Measurements from ENCODE around the gene CEP350. TPM values are rescaled to one million over a fixed set of nuclear protein-coding genes. Genes with fewer than 3 reads are reported as not detected.
A peak's percentile ranks its signal among the peaks of the same experiment; 100 is the strongest.

The CEP350 gene
- total and polyA plus RNA-seq, 7 experiments from 2014 or later = 39.1 to 90.1 (median 64.0) TPM

GRCh38 chr1:179978199-179979079 lies 23.8 kb downstream of the CEP350 start:
- H3K36me3 ChIP-seq (ENCODE audit: control insufficient read depth in 2 of 3, insufficient read depth in 3 of 3, low read length in 3 of 3) = no peaks in the 10 kb centered on the region
- ATAC-seq (no peak), DNase-seq (no peak)
- peak overlapping the region in 3 of 10 donors; percentile 4 to 33 (median 24) for H3K4me3 Mint-ChIP-seq
- intact Hi-C loops (cut with micrococcal nuclease) = no loop called here
- H3K27ac ChIP-seq (ENCODE audit: low read depth, low read length) = no peak overlapping the region
- no peaks in the 10 kb centered on the region for H3K27me3 Mint-ChIP-seq
- ChIA-PET CTCF (interaction anchor here (0.8 kb wide), 1 partner anchor 112 kb away, joined by 3 read pairs; no protein-coding TSS in a partner anchor), POLR2A (interaction anchor here (1.1 kb wide), 1 partner anchor 96 kb away, joined by 4 read pairs; the partner anchor contains the start of gene TOR1AIP1)
- H3K4me3 ChIP-seq (ENCODE audit: low read length) = no peak overlapping the region
- H3K9me3 ChIP-seq (ENCODE audit: control insufficient read depth in 2 of 3, low read length in 3 of 3) = no peaks in the 10 kb centered on the region
- no peaks in the 10 kb centered on the region for H3K27me3 ChIP-seq (ENCODE audit: control insufficient read depth in 2 of 2, insufficient read depth in 2 of 2, low read length in 2 of 2)
- H3K4me1 ChIP-seq (ENCODE audit: control insufficient read depth in 2 of 2, insufficient read depth in 2 of 2, low read length in 2 of 2) = no peaks in the 10 kb centered on the region
- H3K27ac Mint-ChIP-seq = no peak overlapping the region
- H3K4me1 Mint-ChIP-seq = peaks cover 13 to 74% (median 68%) of the 10 kb centered on the region in 7 donors
- peaks cover 0 to 21% (median 9%) of the 10 kb centered on the region in 5 donors for H3K36me3 Mint-ChIP-seq
- peaks cover 0 to 8% (median 0%) of the 10 kb centered on the region in 11 donors for H3K9me3 Mint-ChIP-seq

GRCh38 chr1:179984101-179984500 lies 29.5 kb downstream of the CEP350 start:
- Mint-ChIP-seq H3K27ac (peak overlapping the region in 2 of 9 donors; percentile 16 to 42), H3K9me3 (peaks cover 0 to 4% (median 0%) of the 10 kb centered on the region in 11 donors), H3K4me3 (no peak overlapping the region), H3K36me3 (peaks cover 0 to 23% (median 9%) of the 10 kb centered on the region in 5 donors), H3K27me3 (no peaks in the 10 kb centered on the region), H3K4me1 (peaks cover 16 to 47% (median 41%) of the 10 kb centered on the region in 7 donors)
- Histone ChIP-seq H3K9me3 (ENCODE audit: control insufficient read depth in 2 of 3, low read length in 3 of 3) (no peaks in the 10 kb centered on the region), H3K36me3 (ENCODE audit: control insufficient read depth in 2 of 3, insufficient read depth in 3 of 3, low read length in 3 of 3) (peaks cover 0 to 4% (median 0%) of the 10 kb centered on the region in 3 experiments), H3K27me3 (ENCODE audit: control insufficient read depth in 2 of 2, insufficient read depth in 2 of 2, low read length in 2 of 2) (no peaks in the 10 kb centered on the region), H3K4me1 (ENCODE audit: control insufficient read depth in 2 of 2, insufficient read depth in 2 of 2, low read length in 2 of 2) (no peaks in the 10 kb centered on the region), H3K27ac (ENCODE audit: low read depth, low read length) (no peak overlapping the region), H3K4me3 (ENCODE audit: low read length) (no peak overlapping the region)
- ATAC-seq = no peak
- CTCF ChIA-PET = no interaction called here
- no peak for DNase-seq
- intact Hi-C loops (cut with micrococcal nuclease) = loop anchor here in 1 of 2 donors (2.0 kb wide), 1 partner anchor 13 kb away; no protein-coding TSS in a partner anchor
- POLR2A ChIA-PET = no interaction called here

- ATAC-seq = no peak
- intact Hi-C loops (cut with micrococcal nuclease) = loop anchor here in 1 of 2 donors (2.0 kb wide), 1 partner anchor 14 kb away; no protein-coding TSS in a partner anchor
- no peaks in the 10 kb centered on the region for H3K4me1 ChIP-seq (ENCODE audit: control insufficient read depth in 2 of 2, insufficient read depth in 2 of 2, low read length in 2 of 2)
- H3K36me3 ChIP-seq (ENCODE audit: control insufficient read depth in 2 of 3, insufficient read depth in 3 of 3, low read length in 3 of 3) = peaks cover 0 to 9% (median 0%) of the 10 kb centered on the region in 3 experiments
- H3K36me3 Mint-ChIP-seq = peaks cover 0 to 15% (median 6%) of the 10 kb centered on the region in 5 donors
- H3K9me3 Mint-ChIP-seq = peaks cover 0 to 1% (median 0%) of the 10 kb centered on the region in 11 donors
- peak overlapping the region in 6 of 9 donors; percentile 6 to 43 (median 20) for H3K27ac Mint-ChIP-seq
- CTCF ChIA-PET = no interaction called here
- peaks cover 13 to 39% (median 33%) of the 10 kb centered on the region in 7 donors for H3K4me1 Mint-ChIP-seq
- H3K9me3 ChIP-seq (ENCODE audit: control insufficient read depth in 2 of 3, low read length in 3 of 3) = no peaks in the 10 kb centered on the region
- H3K27me3 Mint-ChIP-seq = no peaks in the 10 kb centered on the region
- no peak for DNase-seq
- POLR2A ChIA-PET = no interaction called here
- H3K27ac ChIP-seq (ENCODE audit: low read depth, low read length) = no peak overlapping the region
- no peak overlapping the region for H3K4me3 Mint-ChIP-seq
- H3K4me3 ChIP-seq (ENCODE audit: low read length) = no peak overlapping the region
- no peaks in the 10 kb centered on the region for H3K27me3 ChIP-seq (ENCODE audit: control insufficient read depth in 2 of 2, insufficient read depth in 2 of 2, low read length in 2 of 2)
These were observed 30.3 kb downstream of the CEP350 start for GRCh38 chr1:179984942-179985341.

- Mint-ChIP-seq H3K9me3 (no peaks in the 10 kb centered on the region), H3K27ac (no peak overlapping the region), H3K36me3 (peaks cover 0 to 35% (median 14%) of the 10 kb centered on the region in 5 donors), H3K27me3 (no peaks in the 10 kb centered on the region), H3K4me3 (no peak overlapping the region), H3K4me1 (peaks cover 0 to 11% (median 2%) of the 10 kb centered on the region in 7 donors)
- ATAC-seq (no peak), DNase-seq (no peak)
- Histone ChIP-seq H3K4me3 (ENCODE audit: low read length) (no peak overlapping the region), H3K9me3 (ENCODE audit: control insufficient read depth in 2 of 3, low read length in 3 of 3) (no peaks in the 10 kb centered on the region), H3K4me1 (ENCODE audit: control insufficient read depth in 2 of 2, insufficient read depth in 2 of 2, low read length in 2 of 2) (no peaks in the 10 kb centered on the region), H3K36me3 (ENCODE audit: control insufficient read depth in 2 of 3, insufficient read depth in 3 of 3, low read length in 3 of 3) (peaks cover 0 to 35% (median 4%) of the 10 kb centered on the region in 3 experiments), H3K27me3 (ENCODE audit: control insufficient read depth in 2 of 2, insufficient read depth in 2 of 2, low read length in 2 of 2) (no peaks in the 10 kb centered on the region), H3K27ac (ENCODE audit: low read depth, low read length) (no peak overlapping the region)
- ChIA-PET CTCF (no interaction called here), POLR2A (no interaction called here)
- intact Hi-C loops (cut with micrococcal nuclease) = loop anchor here in 1 of 2 donors (5.0 kb wide), 1 partner anchor 34 kb away; no protein-coding TSS in a partner anchor
These were observed 36.2 kb downstream of the CEP350 start for GRCh38 chr1:179990847-179991246.

- peaks cover 0 to 18% (median 5%) of the 10 kb centered on the region in 7 donors for H3K4me1 Mint-ChIP-seq
- ChIA-PET POLR2A (no interaction called here), CTCF (interaction anchor here (1.3 to 1.7 kb wide), 2 partner anchors 26 to 74 kb away, joined by 3 to 4 read pairs; no protein-coding TSS in a partner anchor)
- peaks cover 0 to 50% (median 26%) of the 10 kb centered on the region in 5 donors for H3K36me3 Mint-ChIP-seq
- Histone ChIP-seq H3K36me3 (ENCODE audit: control insufficient read depth in 2 of 3, insufficient read depth in 3 of 3, low read length in 3 of 3) (peaks cover 0 to 42% (median 4%) of the 10 kb centered on the region in 3 experiments), H3K4me1 (ENCODE audit: control insufficient read depth in 2 of 2, insufficient read depth in 2 of 2, low read length in 2 of 2) (no peaks in the 10 kb centered on the region), H3K9me3 (ENCODE audit: control insufficient read depth in 2 of 3, low read length in 3 of 3) (no peaks in the 10 kb centered on the region), H3K27me3 (ENCODE audit: control insufficient read depth in 2 of 2, insufficient read depth in 2 of 2, low read length in 2 of 2) (no peaks in the 10 kb centered on the region), H3K4me3 (ENCODE audit: low read length) (no peak overlapping the region), H3K27ac (ENCODE audit: low read depth, low read length) (no peak overlapping the region)
- H3K4me3 Mint-ChIP-seq = no peak overlapping the region
- no peak overlapping the region for H3K27ac Mint-ChIP-seq
- ATAC-seq (no peak), DNase-seq (no peak)
- no peaks in the 10 kb centered on the region for H3K27me3 Mint-ChIP-seq
- no peaks in the 10 kb centered on the region for H3K9me3 Mint-ChIP-seq
- intact Hi-C loops (cut with micrococcal nuclease) = no loop called here
These were observed 41.0 kb downstream of the CEP350 start for GRCh38 chr1:179995576-179995975.

GRCh38 chr1:179996099-179996498 lies 41.5 kb downstream of the CEP350 start:
- Mint-ChIP-seq H3K9me3 (no peaks in the 10 kb centered on the region), H3K4me3 (no peak overlapping the region), H3K27me3 (no peaks in the 10 kb centered on the region), H3K4me1 (peaks cover 0 to 18% (median 5%) of the 10 kb centered on the region in 7 donors), H3K27ac (no peak overlapping the region), H3K36me3 (peaks cover 0 to 47% (median 26%) of the 10 kb centered on the region in 5 donors)
- no peak overlapping the region for H3K4me3 ChIP-seq (ENCODE audit: low read length)
- DNase-seq (no peak), ATAC-seq (no peak)
- no peaks in the 10 kb centered on the region for H3K27me3 ChIP-seq (ENCODE audit: control insufficient read depth in 2 of 2, insufficient read depth in 2 of 2, low read length in 2 of 2)
- no peaks in the 10 kb centered on the region for H3K9me3 ChIP-seq (ENCODE audit: control insufficient read depth in 2 of 3, low read length in 3 of 3)
- ChIA-PET CTCF (interaction anchor here (1.7 kb wide), 1 partner anchor 27 kb away, joined by 3 read pairs; no protein-coding TSS in a partner anchor), POLR2A (no interaction called here)
- H3K36me3 ChIP-seq (ENCODE audit: control insufficient read depth in 2 of 3, insufficient read depth in 3 of 3, low read length in 3 of 3) = peaks cover 0 to 39% (median 4%) of the 10 kb centered on the region in 3 experiments
- no peak overlapping the region for H3K27ac ChIP-seq (ENCODE audit: low read depth, low read length)
- intact Hi-C loops (cut with micrococcal nuclease) = no loop called here
- H3K4me1 ChIP-seq (ENCODE audit: control insufficient read depth in 2 of 2, insufficient read depth in 2 of 2, low read length in 2 of 2) = no peaks in the 10 kb centered on the region

Data from naive thymus-derived CD4-positive, alpha-beta T cell (primary cell).